K562 (cell line): ENCODE data around the gene B3GAT3. TPM values are rescaled to one million over a fixed set of nuclear protein-coding genes. Genes with fewer than 3 reads are reported as not detected.

Source experiments
- ASH1L ChIP-seq: fragments of 450-650 bp; IDR thresholded peaks from 2 replicates; pipeline ENCODE4 v1.6.1; 2018; ENCODE audit warnings: borderline replicate concordance, mild to moderate bottlenecking, low read depth; ENCODE audit not compliant: partially characterized antibody
- CBX3 ChIP-seq, 2 experiments: IDR thresholded peaks; 1 replicate in 1 of 2; 2 replicates in 1 of 2; pipeline ENCODE4 v1.6.1; 2012; ENCODE audit warnings: inconsistent platforms in 2 of 2, low read length in 2 of 2, borderline replicate concordance in 1 of 2, control low read depth in 1 of 2
- HDAC3 ChIP-seq: fragments of 450-650 bp; IDR thresholded peaks from 2 replicates; pipeline ENCODE4 v1.6.1; 2018; ENCODE audit warnings: borderline replicate concordance, mild to moderate bottlenecking, moderate library complexity; ENCODE audit not compliant: partially characterized antibody
- KLF10 ChIP-seq: fragments of 250-450 bp; sonication (Bioruptor Pico); IDR thresholded peaks from 2 replicates; pipeline ENCODE4 v1.6.1; 2021; ENCODE audit warnings: matching md5 sums
- MYC ChIP-seq, 2 experiments: fragments of 250-450 bp in 1 of 2; sonication (Bioruptor Pico) in 1 of 2; IDR thresholded peaks; 2 replicates each; pipeline versions ENCODE4 v1.5.1 to v1.6.1; 2012 to 2021; ENCODE audit warnings: low read depth in 2 of 2, borderline replicate concordance in 1 of 2, improper control_type of control experiment in 1 of 2, low read length in 1 of 2, mild to moderate bottlenecking in 1 of 2, moderate library complexity in 1 of 2
- PTRF ChIP-seq: fragments of 450-650 bp; IDR thresholded peaks from 2 replicates; pipeline ENCODE4 v1.6.1; 2016; ENCODE audit warnings: mild to moderate bottlenecking, missing genetic modification characterization, missing compliant biosample characterization
- SMARCA4 ChIP-seq: fragments of 450-650 bp; IDR thresholded peaks from 2 replicates; pipeline ENCODE4 v1.6.1; 2016
- ZBTB1 ChIP-seq: sonication (generic); formaldehyde crosslinking; IDR thresholded peaks from 2 replicates; pipeline ENCODE4 v1.8.1; 2023; ENCODE audit warnings: missing genetic modification reagents, low read depth, mild to moderate bottlenecking, borderline replicate concordance
- ZNF696 ChIP-seq: fragments of 250-450 bp; sonication (Bioruptor Pico); conservative IDR thresholded peaks from 2 replicates; pipeline ENCODE4 v1.4.0; 2020; ENCODE audit warnings: mild to moderate bottlenecking, moderate library complexity
- polyA plus RNA-seq, 8 experiments: library from polyadenylated mRNA; depleted of rRNA in 4 of 8; stranded (reverse) in 5 of 8; unstranded in 3 of 8; fragments of >200 nt; fragmentation: Nextera tagmentation in 2 of 8; fragmentation: Illumina TruSeq in 1 of 8; extraction: Ambion mirVana in 2 of 8; extraction: Trizol in 1 of 8; gene quantifications; 2 replicates each; pipeline versions ENCODE4 v1.2.1 to v1.2.3, GENCODE V29; 2011 to 2014; ENCODE audit warnings: inconsistent platforms in 1 of 8, missing spikeins in 1 of 8
- total RNA-seq, 7 experiments: library from RNA; depleted of rRNA in 6 of 7; stranded (reverse); fragments of >200 nt in 6 of 7; fragmentation: Illumina TruSeq in 2 of 7; extraction: Trizol in 2 of 7; gene quantifications; 2 replicates each; pipeline versions ENCODE4 v1.2.1 to v1.2.3, GENCODE V29; 2011 to 2021; ENCODE audit warnings: low replicate concordance in 1 of 7
- TF ChIP-seq, protein P1 (sequence below): fragments of 150-350 bp; IDR thresholded peaks from 2 replicates; pipeline ENCODE4 v1.6.1; 2014; ENCODE audit warnings: low read depth, mild to moderate bottlenecking, low read length, borderline replicate concordance
- TF ChIP-seq, protein P2 (sequence below): fragments of 250-450 bp; sonication (Bioruptor Pico); IDR thresholded peaks from 2 replicates; pipeline ENCODE4 v1.8.0; 2022; ENCODE audit warnings: moderate library complexity, mild to moderate bottlenecking, inconsistent platforms
- TF ChIP-seq, protein P3 (sequence below): fragments of 250-450 bp; sonication (Bioruptor Pico); IDR thresholded peaks from 2 replicates; pipeline ENCODE4 v1.4.0; 2020; ENCODE audit warnings: mild to moderate bottlenecking, moderate library complexity, borderline replicate concordance
- TF ChIP-seq, protein P4 (sequence below): fragments of 250-450 bp; sonication (Bioruptor Pico); IDR thresholded peaks from 2 replicates; pipeline ENCODE4 v1.4.0; 2020
- TF ChIP-seq, protein P5 (sequence below), 2 experiments: IDR thresholded peaks; 2 replicates each; pipeline ENCODE4 v1.6.1; 2012; ENCODE audit warnings: improper control_type of control experiment in 2 of 2, low read depth in 2 of 2, low read length in 2 of 2, borderline replicate concordance in 1 of 2

Gene B3GAT3
- total and polyA plus RNA-seq, 9 of the 15 experiments (the other 6 are each of a cell fraction or from before 2014, with no cell fraction given): 0.30 to 64.0 (median 21.4) TPM

DNA sequence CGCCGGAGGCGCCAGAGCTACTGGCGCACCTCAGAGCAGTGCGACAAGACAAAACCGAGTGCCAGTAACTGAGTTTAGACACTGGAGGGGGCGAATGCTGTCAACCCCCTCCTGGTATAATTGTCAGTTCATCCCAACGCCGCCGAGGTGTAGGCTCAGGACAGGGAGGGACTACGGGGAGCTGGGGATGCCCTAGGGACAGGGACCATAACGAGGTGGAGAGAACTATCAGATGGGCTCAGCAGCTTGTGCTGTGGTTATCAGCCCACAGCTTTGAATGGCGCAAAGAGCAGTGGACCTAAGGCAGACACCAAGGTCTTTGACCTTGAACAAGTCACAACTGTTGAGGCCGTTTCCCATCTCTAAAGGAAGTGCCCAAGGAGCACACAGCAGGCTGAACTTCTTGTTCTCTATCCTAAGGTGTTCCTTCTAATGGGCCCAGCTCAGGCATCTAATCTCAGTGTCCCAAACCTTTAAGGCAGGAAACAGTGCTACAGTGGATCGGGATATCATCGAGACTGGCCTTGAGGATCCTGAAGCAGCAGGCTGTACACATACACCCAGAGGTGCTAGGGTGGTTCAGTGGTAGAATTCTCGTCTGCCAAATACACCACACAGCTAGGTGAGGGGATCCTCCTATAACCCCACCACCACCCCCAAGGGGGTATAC, 29.5 kb downstream of the B3GAT3 start (continued):
- TF ChIP-seq, protein P1, sequence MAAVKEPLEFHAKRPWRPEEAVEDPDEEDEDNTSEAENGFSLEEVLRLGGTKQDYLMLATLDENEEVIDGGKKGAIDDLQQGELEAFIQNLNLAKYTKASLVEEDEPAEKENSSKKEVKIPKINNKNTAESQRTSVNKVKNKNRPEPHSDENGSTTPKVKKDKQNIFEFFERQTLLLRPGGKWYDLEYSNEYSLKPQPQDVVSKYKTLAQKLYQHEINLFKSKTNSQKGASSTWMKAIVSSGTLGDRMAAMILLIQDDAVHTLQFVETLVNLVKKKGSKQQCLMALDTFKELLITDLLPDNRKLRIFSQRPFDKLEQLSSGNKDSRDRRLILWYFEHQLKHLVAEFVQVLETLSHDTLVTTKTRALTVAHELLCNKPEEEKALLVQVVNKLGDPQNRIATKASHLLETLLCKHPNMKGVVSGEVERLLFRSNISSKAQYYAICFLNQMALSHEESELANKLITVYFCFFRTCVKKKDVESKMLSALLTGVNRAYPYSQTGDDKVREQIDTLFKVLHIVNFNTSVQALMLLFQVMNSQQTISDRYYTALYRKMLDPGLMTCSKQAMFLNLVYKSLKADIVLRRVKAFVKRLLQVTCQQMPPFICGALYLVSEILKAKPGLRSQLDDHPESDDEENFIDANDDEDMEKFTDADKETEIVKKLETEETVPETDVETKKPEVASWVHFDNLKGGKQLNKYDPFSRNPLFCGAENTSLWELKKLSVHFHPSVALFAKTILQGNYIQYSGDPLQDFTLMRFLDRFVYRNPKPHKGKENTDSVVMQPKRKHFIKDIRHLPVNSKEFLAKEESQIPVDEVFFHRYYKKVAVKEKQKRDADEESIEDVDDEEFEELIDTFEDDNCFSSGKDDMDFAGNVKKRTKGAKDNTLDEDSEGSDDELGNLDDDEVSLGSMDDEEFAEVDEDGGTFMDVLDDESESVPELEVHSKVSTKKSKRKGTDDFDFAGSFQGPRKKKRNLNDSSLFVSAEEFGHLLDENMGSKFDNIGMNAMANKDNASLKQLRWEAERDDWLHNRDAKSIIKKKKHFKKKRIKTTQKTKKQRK: no peak
- no peak for TF ChIP-seq HDAC3
- no peak for TF ChIP-seq SMARCA4
- TF ChIP-seq ZNF696 (CRISPR knock-in tag): no peak
- TF ChIP-seq, protein P2, sequence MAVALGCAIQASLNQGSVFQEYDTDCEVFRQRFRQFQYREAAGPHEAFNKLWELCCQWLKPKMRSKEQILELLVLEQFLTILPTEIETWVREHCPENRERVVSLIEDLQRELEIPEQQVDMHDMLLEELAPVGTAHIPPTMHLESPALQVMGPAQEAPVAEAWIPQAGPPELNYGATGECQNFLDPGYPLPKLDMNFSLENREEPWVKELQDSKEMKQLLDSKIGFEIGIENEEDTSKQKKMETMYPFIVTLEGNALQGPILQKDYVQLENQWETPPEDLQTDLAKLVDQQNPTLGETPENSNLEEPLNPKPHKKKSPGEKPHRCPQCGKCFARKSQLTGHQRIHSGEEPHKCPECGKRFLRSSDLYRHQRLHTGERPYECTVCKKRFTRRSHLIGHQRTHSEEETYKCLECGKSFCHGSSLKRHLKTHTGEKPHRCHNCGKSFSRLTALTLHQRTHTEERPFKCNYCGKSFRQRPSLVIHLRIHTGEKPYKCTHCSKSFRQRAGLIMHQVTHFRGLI: no peak
- TF ChIP-seq, protein P3, sequence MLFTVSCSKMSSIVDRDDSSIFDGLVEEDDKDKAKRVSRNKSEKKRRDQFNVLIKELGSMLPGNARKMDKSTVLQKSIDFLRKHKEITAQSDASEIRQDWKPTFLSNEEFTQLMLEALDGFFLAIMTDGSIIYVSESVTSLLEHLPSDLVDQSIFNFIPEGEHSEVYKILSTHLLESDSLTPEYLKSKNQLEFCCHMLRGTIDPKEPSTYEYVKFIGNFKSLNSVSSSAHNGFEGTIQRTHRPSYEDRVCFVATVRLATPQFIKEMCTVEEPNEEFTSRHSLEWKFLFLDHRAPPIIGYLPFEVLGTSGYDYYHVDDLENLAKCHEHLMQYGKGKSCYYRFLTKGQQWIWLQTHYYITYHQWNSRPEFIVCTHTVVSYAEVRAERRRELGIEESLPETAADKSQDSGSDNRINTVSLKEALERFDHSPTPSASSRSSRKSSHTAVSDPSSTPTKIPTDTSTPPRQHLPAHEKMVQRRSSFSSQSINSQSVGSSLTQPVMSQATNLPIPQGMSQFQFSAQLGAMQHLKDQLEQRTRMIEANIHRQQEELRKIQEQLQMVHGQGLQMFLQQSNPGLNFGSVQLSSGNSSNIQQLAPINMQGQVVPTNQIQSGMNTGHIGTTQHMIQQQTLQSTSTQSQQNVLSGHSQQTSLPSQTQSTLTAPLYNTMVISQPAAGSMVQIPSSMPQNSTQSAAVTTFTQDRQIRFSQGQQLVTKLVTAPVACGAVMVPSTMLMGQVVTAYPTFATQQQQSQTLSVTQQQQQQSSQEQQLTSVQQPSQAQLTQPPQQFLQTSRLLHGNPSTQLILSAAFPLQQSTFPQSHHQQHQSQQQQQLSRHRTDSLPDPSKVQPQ (CRISPR knock-in tag): no peak
- TF ChIP-seq, protein P4, sequence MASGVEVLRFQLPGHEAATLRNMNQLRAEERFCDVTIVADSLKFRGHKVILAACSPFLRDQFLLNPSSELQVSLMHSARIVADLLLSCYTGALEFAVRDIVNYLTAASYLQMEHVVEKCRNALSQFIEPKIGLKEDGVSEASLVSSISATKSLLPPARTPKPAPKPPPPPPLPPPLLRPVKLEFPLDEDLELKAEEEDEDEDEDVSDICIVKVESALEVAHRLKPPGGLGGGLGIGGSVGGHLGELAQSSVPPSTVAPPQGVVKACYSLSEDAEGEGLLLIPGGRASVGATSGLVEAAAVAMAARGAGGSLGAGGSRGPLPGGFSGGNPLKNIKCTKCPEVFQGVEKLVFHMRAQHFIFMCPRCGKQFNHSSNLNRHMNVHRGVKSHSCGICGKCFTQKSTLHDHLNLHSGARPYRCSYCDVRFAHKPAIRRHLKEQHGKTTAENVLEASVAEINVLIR: no peak
- TF ChIP-seq PTRF (tag): no peak
- TF ChIP-seq KLF10 (CRISPR knock-in tag): no peak
- TF ChIP-seq, protein P5, sequence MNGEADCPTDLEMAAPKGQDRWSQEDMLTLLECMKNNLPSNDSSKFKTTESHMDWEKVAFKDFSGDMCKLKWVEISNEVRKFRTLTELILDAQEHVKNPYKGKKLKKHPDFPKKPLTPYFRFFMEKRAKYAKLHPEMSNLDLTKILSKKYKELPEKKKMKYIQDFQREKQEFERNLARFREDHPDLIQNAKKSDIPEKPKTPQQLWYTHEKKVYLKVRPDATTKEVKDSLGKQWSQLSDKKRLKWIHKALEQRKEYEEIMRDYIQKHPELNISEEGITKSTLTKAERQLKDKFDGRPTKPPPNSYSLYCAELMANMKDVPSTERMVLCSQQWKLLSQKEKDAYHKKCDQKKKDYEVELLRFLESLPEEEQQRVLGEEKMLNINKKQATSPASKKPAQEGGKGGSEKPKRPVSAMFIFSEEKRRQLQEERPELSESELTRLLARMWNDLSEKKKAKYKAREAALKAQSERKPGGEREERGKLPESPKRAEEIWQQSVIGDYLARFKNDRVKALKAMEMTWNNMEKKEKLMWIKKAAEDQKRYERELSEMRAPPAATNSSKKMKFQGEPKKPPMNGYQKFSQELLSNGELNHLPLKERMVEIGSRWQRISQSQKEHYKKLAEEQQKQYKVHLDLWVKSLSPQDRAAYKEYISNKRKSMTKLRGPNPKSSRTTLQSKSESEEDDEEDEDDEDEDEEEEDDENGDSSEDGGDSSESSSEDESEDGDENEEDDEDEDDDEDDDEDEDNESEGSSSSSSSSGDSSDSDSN (IDR thresholded peaks at IDR 0.05; ENCODE audit: borderline replicate concordance in 1 of 2, low read depth in 2 of 2, low read length in 2 of 2): no peak
- TF ChIP-seq ZBTB1: 0 out of 2 replicates have a peak, but pooled peaks have one; percentile 52
- no peak for TF ChIP-seq MYC (IDR thresholded peaks at IDR 0.05; ENCODE audit: low read depth, low read length)
- no peak for TF ChIP-seq MYC (CRISPR knock-in tag; IDR thresholded peaks at IDR 0.05; ENCODE audit: borderline replicate concordance, low read depth)
- TF ChIP-seq CBX3 (IDR thresholded peaks at IDR 0.05; ENCODE audit: borderline replicate concordance in 1 of 2, low read length in 2 of 2): no peak; a peak in 1 of 3 replicates
- TF ChIP-seq ASH1L: no peak
